Measurements from ENCODE around the gene ICAM2. TPM values are rescaled to one million over a fixed set of nuclear protein-coding genes. Genes with fewer than 3 reads are reported as not detected.
"Not testable (repeated sequence)": the region's sequence is repeated elsewhere in the genome, so short reads cannot be mapped to it uniquely, and the experiment has no call there.

The ICAM2 gene
- total RNA-seq, 4 donors from 2014 or later: 39.7 to 82.4 (median 56.3) TPM

DNA sequence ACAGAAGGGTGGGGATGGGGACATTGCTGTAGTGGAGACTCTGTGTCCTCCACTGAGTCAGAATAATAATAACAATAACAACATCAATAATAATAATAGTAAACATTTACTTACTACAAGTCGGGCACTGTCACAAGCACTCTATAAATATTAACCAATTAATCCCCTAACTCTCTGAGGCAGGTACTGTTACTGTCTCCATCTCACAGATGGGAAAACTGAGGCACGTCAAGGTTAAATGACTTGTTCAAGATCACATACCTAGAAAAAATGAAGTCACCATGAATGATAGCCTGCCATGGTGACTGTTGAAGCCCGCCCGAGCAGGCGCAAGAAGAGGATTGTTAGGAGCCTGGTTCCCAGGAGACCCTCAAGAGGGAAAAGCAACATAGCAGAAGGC lies 12.1 kb downstream of the ICAM2 start:
- Histone ChIP-seq H3K27ac (peak overlapping the region; percentile 20 to 67 (median 62)), H3K36me3 (no peaks in the 10 kb centered on the region), H3K9me3 (no peaks in the 10 kb centered on the region), H3K27me3 (no peaks in the 10 kb centered on the region), H3K4me1 (peaks cover 9 to 28% of the 10 kb centered on the region in 2 donors), H3K4me3 (no peak overlapping the region)
- ATAC-seq: no peak
- intact Hi-C loops (cut with DNase I; ENCODE audit: low total_unique reads): no loop called here
- no peak for DNase-seq
- TF ChIP-seq POLR2A (IDR thresholded peaks at IDR 0.05) (no peak), CTCF (IDR thresholded peaks at IDR 0.05 in 4 of 5, conservative IDR thresholded peaks at IDR 0.05 in 1 of 5) (no peak)
- in situ Hi-C loops (cut with MboI; ENCODE audit: low sequenced_read_pairs in 4 of 4): no loop called here

- DNase-seq (no peak), ATAC-seq (peak; percentile 10 to 45)
- Histone ChIP-seq H3K9me3 (no peaks in the 10 kb centered on the region), H3K36me3 (no peaks in the 10 kb centered on the region), H3K27me3 (no peaks in the 10 kb centered on the region), H3K4me3 (no peak overlapping the region), H3K4me1 (peaks cover 9 to 28% of the 10 kb centered on the region in 2 donors), H3K27ac (peak overlapping the region; percentile 20 to 67 (median 62))
- TF ChIP-seq CTCF (IDR thresholded peaks at IDR 0.05 in 4 of 5, conservative IDR thresholded peaks at IDR 0.05 in 1 of 5) (no peak), POLR2A (IDR thresholded peaks at IDR 0.05) (no peak)
- intact Hi-C loops (cut with DNase I; ENCODE audit: low total_unique reads): no loop called here
- in situ Hi-C loops (cut with MboI; ENCODE audit: low sequenced_read_pairs in 4 of 4): no loop called here
Measured at GRCh38 chr17:64007838-64008282, 12.6 kb downstream of the ICAM2 start.

DNA sequence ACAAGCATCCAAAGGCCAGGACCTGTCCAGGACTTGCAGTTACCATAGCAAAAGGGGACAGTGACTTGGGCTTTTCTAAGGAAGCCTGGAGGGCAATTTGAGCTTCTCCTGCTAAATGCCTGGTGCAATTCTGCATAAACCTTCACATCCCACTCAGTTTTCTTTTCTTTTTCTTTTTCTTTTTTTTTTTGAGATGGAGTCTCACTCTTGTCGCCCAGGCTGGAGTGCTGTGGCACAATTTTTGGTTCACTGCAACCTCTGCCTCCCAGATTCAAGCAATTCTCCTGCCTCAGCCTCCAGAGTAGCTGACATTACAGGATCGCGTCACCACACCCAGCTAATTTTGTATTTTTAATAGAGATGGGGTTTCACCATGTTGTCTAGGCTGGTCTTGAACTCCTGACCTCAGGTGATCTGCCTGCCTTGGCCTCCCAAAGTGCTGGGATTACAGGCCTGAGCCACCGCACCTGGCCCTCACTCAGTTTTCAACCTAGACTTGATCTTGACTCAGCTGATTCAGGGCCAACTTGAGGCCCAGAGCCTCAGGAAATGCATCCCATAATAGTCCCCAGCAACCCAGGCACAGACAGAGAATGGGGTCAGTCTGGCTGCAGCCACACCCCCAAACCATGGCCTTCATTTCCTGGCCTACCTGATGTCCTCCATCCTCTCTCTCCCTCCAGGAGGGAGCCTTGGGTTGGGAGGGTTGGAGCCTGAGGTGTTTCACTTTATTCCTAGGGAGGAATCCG lies 13.2 kb downstream of the ICAM2 start:
- H3K27me3 ChIP-seq; intact Hi-C loops (cut with DNase I; ENCODE audit: low total_unique reads); in situ Hi-C loops (cut with MboI; ENCODE audit: low sequenced_read_pairs in 4 of 4); H3K36me3 ChIP-seq; ATAC-seq; DNase-seq; H3K4me3 ChIP-seq; H3K9me3 ChIP-seq: not testable (repeated sequence)
- H3K4me1 ChIP-seq: peaks cover 9 to 28% of the 10 kb centered on the region in 2 donors
- H3K27ac ChIP-seq: peak overlapping the region; percentile 20 to 67 (median 62)

DNA sequence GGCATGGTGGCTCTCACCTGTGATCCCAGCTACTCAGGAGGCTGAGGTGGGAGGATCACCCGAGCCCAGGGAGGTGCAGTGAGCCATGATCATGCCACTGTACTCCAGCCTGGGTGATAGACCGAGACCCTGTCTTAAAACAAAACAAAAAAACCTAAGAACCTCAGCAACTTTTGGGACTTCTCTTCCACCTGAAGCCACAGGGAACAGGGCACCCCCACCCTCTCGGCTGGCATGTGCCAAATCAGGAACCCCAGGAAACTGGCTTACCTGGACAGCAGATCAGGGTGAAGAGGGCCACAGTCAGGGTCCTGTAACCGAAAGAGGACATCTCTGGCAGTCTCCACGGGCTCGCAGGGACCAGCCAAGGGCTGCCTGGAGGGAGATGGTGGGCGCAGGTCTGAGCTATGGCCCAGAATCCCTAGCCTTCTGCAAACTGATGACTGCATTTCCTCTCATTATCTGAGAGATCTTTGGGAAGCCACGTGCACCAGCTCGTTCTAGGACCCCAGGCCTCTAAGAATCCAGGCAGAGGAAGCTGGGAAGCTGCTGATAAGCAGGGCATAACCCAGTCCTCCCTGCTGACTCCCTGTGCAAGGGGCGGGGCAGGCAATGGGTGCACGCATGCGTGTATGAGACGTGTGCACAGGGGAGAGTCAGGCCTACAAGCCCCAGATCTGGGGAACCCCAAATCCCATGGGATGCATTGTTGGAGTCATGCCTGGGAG lies 13.9 kb downstream of the ICAM2 start:
- peaks cover 0 to 4% (median 0%) of the 10 kb centered on the region in 3 donors for H3K27me3 ChIP-seq
- H3K27ac ChIP-seq: peak overlapping the region; percentile 57 to 80 (median 75)
- no peaks in the 10 kb centered on the region for H3K36me3 ChIP-seq
- peak overlapping the region; percentile 17 to 50 (median 36) for H3K4me3 ChIP-seq
- H3K4me1 ChIP-seq: peaks cover 9 to 28% of the 10 kb centered on the region in 2 donors
- ATAC-seq (peak; percentile 42 to 67), DNase-seq (peak in 1 of 2 donors; percentile 41)
- H3K9me3 ChIP-seq: no peaks in the 10 kb centered on the region
- in situ Hi-C loops (cut with MboI; ENCODE audit: low sequenced_read_pairs in 4 of 4): no loop called here
- TF ChIP-seq CTCF (IDR thresholded peaks at IDR 0.05 in 4 of 5, conservative IDR thresholded peaks at IDR 0.05 in 1 of 5) (no peak), POLR2A (IDR thresholded peaks at IDR 0.05) (peak; percentile 50 to 71)
- intact Hi-C loops (cut with DNase I; ENCODE audit: low total_unique reads): no loop called here

DNA sequence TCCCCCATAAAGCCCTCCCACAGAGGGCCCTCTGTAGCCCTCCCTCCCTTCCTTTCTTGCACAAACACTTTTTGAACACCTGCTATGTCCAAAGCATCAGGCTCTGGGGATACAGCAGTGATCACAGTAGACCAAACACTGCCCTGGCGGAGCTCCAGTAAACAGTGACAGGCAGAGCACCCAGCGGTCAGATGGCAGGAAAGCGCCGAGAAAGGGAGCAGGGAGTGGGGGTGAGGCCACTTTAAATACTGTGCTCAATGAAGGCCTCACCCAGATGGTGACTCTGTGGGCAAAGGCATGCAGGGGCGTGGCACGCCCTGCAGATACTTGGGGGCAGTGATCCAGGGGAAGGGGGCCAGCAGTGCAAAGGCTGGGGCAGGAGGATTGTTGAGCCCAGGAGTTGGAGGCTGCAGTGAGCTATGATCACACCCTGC lies 14.7 kb downstream of the ICAM2 start:
- in situ Hi-C loops (cut with MboI; ENCODE audit: low sequenced_read_pairs in 4 of 4) (no loop called here), intact Hi-C loops (cut with DNase I; ENCODE audit: low total_unique reads) (no loop called here)
- H3K27ac ChIP-seq: peak overlapping the region; percentile 57 to 80 (median 75)
- ATAC-seq (no peak), DNase-seq (no peak)
- H3K4me1 ChIP-seq: peaks cover 9 to 28% of the 10 kb centered on the region in 2 donors
- no peaks in the 10 kb centered on the region for H3K36me3 ChIP-seq
- TF ChIP-seq CTCF (IDR thresholded peaks at IDR 0.05 in 4 of 5, conservative IDR thresholded peaks at IDR 0.05 in 1 of 5) (no peak), POLR2A (IDR thresholded peaks at IDR 0.05) (no peak)
- H3K9me3 ChIP-seq: no peaks in the 10 kb centered on the region
- peaks cover 0 to 6% (median 4%) of the 10 kb centered on the region in 3 donors for H3K27me3 ChIP-seq
- H3K4me3 ChIP-seq: peak overlapping the region; percentile 28 to 50 (median 38)
